K562 (cell line): ENCODE measurements around the gene KIF5A. TPM values are rescaled to one million over a fixed set of nuclear protein-coding genes. Genes with fewer than 3 reads are reported as not detected.

Source experiments
- ATAC-seq: fragments of 200-7000 bp; cut with Tn5 transposase; 3 replicates; pipeline ENCODE4 v1.9.1; 2020; ENCODE audit warnings: moderate library complexity
- BruUV-seq: library from RNA; stranded (reverse); fragments of 400-500 nt; replicated peaks from 2 replicates; lab custom pipeline; 2021; lab: Mats Ljungman, UMichigan
- CTCF ChIA-PET: fragments of 300-600 bp; formaldehyde crosslinking; extraction: SDS; loops from one replicate; lab custom pipeline; 2021; ENCODE audit warnings: low intra/inter-chr PET ratio; lab: Yijun Ruan, JAX
- POLR2A ChIA-PET: fragments of 300-600, 350-650 bp; sonication (Branson Sonifier 250); formaldehyde crosslinking; extraction: SDS; loops from one replicate; lab custom pipeline; 2021; ENCODE audit warnings: antibody characterized with exemption, inconsistent platforms; lab: Yijun Ruan, JAX
- DNase-seq, 4 experiments: peaks; one replicate each; pipeline versions ENCODE4 v3.0.0 to v3.0.0-alpha.2; 2011 to 2018; ENCODE audit warnings: low spot score in 3 of 4, mixed read lengths in 3 of 4; ENCODE audit errors: extremely low read depth in 1 of 4
- FAIRE-seq: peaks from 2 replicates; lab custom pipeline; 2011; peaks lifted over from hg19 to GRCh38; lab: Jason Lieb, UNC
- H2AFZ ChIP-seq: 2 replicates; pipeline ENCODE4 v1.6.0; 2011; ENCODE audit warnings: low read depth, low read length, control low read depth, inconsistent platforms
- H3K27ac ChIP-seq: fragments of 200-600 bp; 3 replicates; pipeline ENCODE4 v1.8.0; 2011; ENCODE audit warnings: low read depth, mild to moderate bottlenecking, control low read depth, inconsistent platforms, low read length, moderate library complexity, mixed read lengths; ENCODE audit errors: extremely low read depth
- H3K27me3 ChIP-seq, 2 experiments: fragments of 300-600 bp in 1 of 2; 2 replicates in 1 of 2; 3 replicates in 1 of 2; pipeline versions ENCODE4 v1.6.0 to v1.8.0; 2011; ENCODE audit warnings: inconsistent platforms in 2 of 2, low read length in 2 of 2, mild to moderate bottlenecking in 1 of 2, mixed read lengths in 1 of 2, moderate library complexity in 1 of 2; ENCODE audit not compliant: control insufficient read depth in 2 of 2, insufficient read depth in 2 of 2
- H3K36me3 ChIP-seq: fragments of 300-600 bp; 3 replicates; pipeline ENCODE4 v1.8.0; 2011; ENCODE audit warnings: mild to moderate bottlenecking, low read length, inconsistent platforms; ENCODE audit not compliant: control insufficient read depth, insufficient read depth
- H3K4me1 ChIP-seq, 2 experiments: fragments of 200-600 bp in 1 of 2; replicated peaks in 1 of 2; 2 replicates in 1 of 2; 3 replicates in 1 of 2; pipeline versions ENCODE4 v1.5.1 to v1.8.0; 2011; ENCODE audit warnings: inconsistent platforms in 2 of 2, low read length in 2 of 2, mild to moderate bottlenecking in 1 of 2, mixed read lengths in 1 of 2, moderate library complexity in 1 of 2; ENCODE audit not compliant: control insufficient read depth in 2 of 2, insufficient read depth in 2 of 2
- H3K4me2 ChIP-seq: 2 replicates; pipeline ENCODE4 v1.6.1; 2011; ENCODE audit warnings: low read length, control low read depth, inconsistent platforms, mixed read lengths; ENCODE audit not compliant: insufficient read depth
- H3K4me3 ChIP-seq: fragments of 200-600 bp; sonication (generic), shearing (Covaris generic); 2 replicates; pipeline ENCODE4 v1.5.1; 2016; ENCODE audit warnings: control low read depth, inconsistent platforms
- H3K79me2 ChIP-seq: fragments of 200-600 bp; 3 replicates; pipeline ENCODE4 v1.8.0; 2011; ENCODE audit warnings: low read length, inconsistent platforms; ENCODE audit not compliant: control insufficient read depth, insufficient read depth
- H3K9ac ChIP-seq, 2 experiments: 2 replicates each; pipeline versions ENCODE4 v1.6.0 to v1.6.1; 2011; ENCODE audit warnings: low read depth in 2 of 2, low read length in 2 of 2, control low read depth in 1 of 2, inconsistent platforms in 1 of 2, mild to moderate bottlenecking in 1 of 2, mixed read lengths in 1 of 2; ENCODE audit not compliant: insufficient read depth in 1 of 2
- H3K9me1 ChIP-seq: one replicate; pipeline ENCODE4 v1.6.0; 2011; ENCODE audit warnings: inconsistent platforms, mild to moderate bottlenecking, low read length, moderate library complexity; ENCODE audit not compliant: control insufficient read depth, insufficient read depth
- H3K9me3 ChIP-seq: replicated peaks from 2 replicates; pipeline ENCODE4 v1.5.1; 2011; ENCODE audit warnings: low read depth, low read length, inconsistent platforms; ENCODE audit not compliant: control insufficient read depth, insufficient read depth
- H4K20me1 ChIP-seq: replicated peaks from 2 replicates; pipeline ENCODE4 v1.6.1; 2011; ENCODE audit warnings: low read length, inconsistent platforms, mixed read lengths; ENCODE audit not compliant: control insufficient read depth, insufficient read depth
- DPF2 ChIP-seq: fragments of 450-650 bp; IDR thresholded peaks from 2 replicates; pipeline ENCODE4 v1.6.1; 2016
- FOXK2 ChIP-seq, 2 experiments: fragments of 450-650 bp; IDR thresholded peaks in 1 of 2; conservative IDR thresholded peaks in 1 of 2; 2 replicates each; pipeline ENCODE4 v1.6.1; 2016; ENCODE audit warnings: low read depth in 2 of 2, mild to moderate bottlenecking in 1 of 2
- HBP1 ChIP-seq: fragments of 450-650 bp; formaldehyde crosslinking; IDR thresholded peaks from 2 replicates; pipeline ENCODE4 v1.4.0; 2022; ENCODE audit warnings: missing genetic modification characterization
- POU5F1 ChIP-seq: fragments of 150-350 bp; IDR thresholded peaks from 2 replicates; pipeline ENCODE4 v1.6.1; 2014; ENCODE audit warnings: borderline replicate concordance, low read length, low read depth, mild to moderate bottlenecking; ENCODE audit not compliant: partially characterized antibody
- SMARCA5 ChIP-seq: fragments of 450-650 bp; IDR thresholded peaks from 2 replicates; pipeline ENCODE4 v1.6.1; 2016
- SUPT5H ChIP-seq: fragments of 450-650 bp; IDR thresholded peaks from 2 replicates; pipeline ENCODE4 v1.6.1; 2016
- ZC3H4 ChIP-seq: sonication (generic); formaldehyde crosslinking; IDR thresholded peaks from 2 replicates; pipeline ENCODE4 v1.9.0; 2021; ENCODE audit warnings: missing genetic modification reagents, borderline replicate concordance
- ZNF274 ChIP-seq: IDR thresholded peaks from 2 replicates; pipeline ENCODE4 v1.6.1; 2011; ENCODE audit warnings: low read depth, mild to moderate bottlenecking, low read length, moderate library complexity, borderline replicate concordance
- ZNF445 ChIP-seq: fragments of 250-450 bp; sonication (Bioruptor Pico); IDR thresholded peaks from 2 replicates; pipeline ENCODE4 v1.4.0; 2020; ENCODE audit warnings: low read depth, mild to moderate bottlenecking, moderate library complexity
- WGBS: fragments of 100-300 bp; shearing (Covaris generic); methylation state at CpG from one replicate; pipeline ENCODE4 v1.1.6; 2016; ENCODE audit warnings: low coverage, mixed read lengths; ENCODE audit not compliant: insufficient coverage; ENCODE audit errors: missing lambda C conversion rate; 5-methylcytosine and 5-hydroxymethylcytosine counted together
- in situ Hi-C: fragments of 300-500 bp; cut with MboI; formaldehyde crosslinking; loops from 4 replicates; pipeline ENCODE4 v1.15.0; 2018; ENCODE audit warnings: inconsistent platforms, mixed read lengths
- intact Hi-C: fragments of 100-400 bp; cut with micrococcal nuclease; formaldehyde crosslinking; loops from 2 replicates; pipeline ENCODE4 v1.14.2; 2022
- polyA plus RNA-seq, 8 experiments: library from polyadenylated mRNA; depleted of rRNA in 4 of 8; stranded (reverse) in 5 of 8; unstranded in 3 of 8; fragments of >200 nt; fragmentation: Nextera tagmentation in 2 of 8; fragmentation: Illumina TruSeq in 1 of 8; extraction: Ambion mirVana in 2 of 8; extraction: Trizol in 1 of 8; gene quantifications; 2 replicates each; pipeline versions ENCODE4 v1.2.1 to v1.2.3, GENCODE V29; 2011 to 2014; ENCODE audit warnings: inconsistent platforms in 1 of 8, missing spikeins in 1 of 8
- total RNA-seq, 7 experiments: library from RNA; depleted of rRNA in 6 of 7; stranded (reverse); fragments of >200 nt in 6 of 7; fragmentation: Illumina TruSeq in 2 of 7; extraction: Trizol in 2 of 7; gene quantifications; 2 replicates each; pipeline versions ENCODE4 v1.2.1 to v1.2.3, GENCODE V29; 2011 to 2021; ENCODE audit warnings: low replicate concordance in 1 of 7

Gene KIF5A
- total and polyA plus RNA-seq, 9 of the 15 experiments (the other 6 are each of a cell fraction or from before 2014, with no cell fraction given): 3.4 to 17.7 (median 8.0) TPM

- no peak for ATAC-seq
- Histone ChIP-seq H3K9me3 (no peaks in the 10 kb centered on the region), H3K27me3 (no peaks in the 10 kb centered on the region), H3K4me1 (peaks cover 17 to 36% of the 10 kb centered on the region in 2 experiments), H3K4me3 (no peak overlapping the region), H3K4me2 (no peak overlapping the region), H4K20me1 (no peaks in the 10 kb centered on the region), H2AFZ (no peak overlapping the region), H3K9ac (no peak overlapping the region; a peak in 1 of 4 replicates), H3K79me2 (peaks cover 23% of the 10 kb centered on the region), H3K27ac (no peak overlapping the region; the same call in 2 of the 3 replicates), H3K9me1 (no peaks in the 10 kb centered on the region), H3K36me3 (peaks cover 84% of the 10 kb centered on the region)
- DNase-seq: no peak
- TF ChIP-seq SMARCA5 (no peak), DPF2 (no peak), SUPT5H (no peak), HBP1 (CRISPR knock-in tag) (no peak), POU5F1 (no peak), ZNF274 (no peak), FOXK2 (conservative IDR thresholded peaks at IDR 0.05 in 1 of 2, IDR thresholded peaks at IDR 0.05 in 1 of 2; ENCODE audit: low read depth in 2 of 2) (no peak), ZNF445 (no peak), ZC3H4 (CRISPR knock-in tag) (no peak)
- no peak for FAIRE-seq
- POLR2A ChIA-PET: interaction anchor here (0.6 to 12.7 kb wide), 7 partner anchors 8 to 546 kb away, joined by 3 to 225 read pairs (median 4); partner anchors contain the start of genes DCTN2, DDIT3 and MBD6
- intact Hi-C loops (no loop called here), in situ Hi-C loops (no loop called here)
- BruUV-seq: no TSS peak
- 70% methylated on average over 6 of the region's 6 CpGs for WGBS
- CTCF ChIA-PET: no interaction called here
Measured at GRCh38 chr12:57535764-57536596, 13.9 kb upstream of the KIF5A start.
